NCI-H526 (cell line): ENCODE results near the gene CD72.
A peak's percentile ranks its signal among the peaks of the same experiment; 100 is the strongest.

Experiments
- DNase-seq, 2 experiments: peaks; one replicate each; lab custom pipeline; 2025; lab: John Stamatoyannopoulos, UW

Gene CD72

GRCh38 chr9:35618325-35618727 lies at the start of gene CD72:
TSS of gene CD72 (minus strand) at chr9:35618413. CDS start at chr9:35618303, 110 bp downstream.
- no peak for DNase-seq

GRCh38 chr9:35667939-35668338 lies 49.7 kb upstream of the CD72 start:
- no peak for DNase-seq

GRCh38 chr9:35666549-35666948 lies 48.3 kb upstream of the CD72 start:
- DNase-seq: no peak

- no peak for DNase-seq
These were observed 47.8 kb upstream of the CD72 start for GRCh38 chr9:35666045-35666444.

GRCh38 chr9:35665471-35665818 lies 47.2 kb upstream of the CD72 start:
- no peak for DNase-seq

- peak; percentile 68 to 92 for DNase-seq
These were observed 46.6 kb upstream of the CD72 start, which contains the start of gene ARHGEF39 for GRCh38 chr9:35664531-35665470. TSS of gene ARHGEF39 (minus strand) at chr9:35665195. CDS start at chr9:35665169, 26 bp downstream.

GRCh38 chr9:35662437-35662836 lies 44.2 kb upstream of the CD72 start:
- DNase-seq: no peak

GRCh38 chr9:35661756-35662350 lies 43.6 kb upstream of the CD72 start:
- DNase-seq: no peak

- peak in 1 of 2 experiments; percentile 46 for DNase-seq
These were observed 42.8 kb upstream of the CD72 start for GRCh38 chr9:35660966-35661415.

GRCh38 chr9:35659340-35659739 lies 41.1 kb upstream of the CD72 start:
- DNase-seq: no peak

GRCh38 chr9:35658968-35659220 lies 40.7 kb upstream of the CD72 start:
- DNase-seq: peak; percentile 26 to 50

- DNase-seq: peak; percentile 46 to 88
These were observed 40.1 kb upstream of the CD72 start, which contains the start of gene CCDC107 for GRCh38 chr9:35658137-35658967. TSS of gene CCDC107 (plus strand) at chr9:35658292. CDS start at chr9:35658380, 88 bp downstream.

- DNase-seq: peak; percentile 98
These were observed 39.4 kb upstream of the CD72 start, which contains the start of gene RMRP for GRCh38 chr9:35657546-35658136. TSS of gene RMRP (minus strand) at chr9:35658019.

GRCh38 chr9:35656831-35657545 lies 38.8 kb upstream of the CD72 start:
- DNase-seq: no peak

- no peak for DNase-seq
These were observed 38.1 kb upstream of the CD72 start for GRCh38 chr9:35656348-35656747.

- DNase-seq: no peak
These were observed 35.4 kb upstream of the CD72 start for GRCh38 chr9:35653611-35654010.

- no peak for DNase-seq
These were observed 34.6 kb upstream of the CD72 start for GRCh38 chr9:35652829-35653209.

GRCh38 chr9:35651956-35652828 lies 34.0 kb upstream of the CD72 start:
- DNase-seq: no peak

GRCh38 chr9:35650341-35651158 lies 32.3 kb upstream of the CD72 start, which contains the start of gene SIT1:
TSS of gene SIT1 (minus strand) at chr9:35650931. CDS start at chr9:35650853, 78 bp downstream.
- no peak for DNase-seq
